ENCODE results near the gene HEXIM1.

Gene HEXIM1

GRCh38 chr17:45103269-45103795 is 44.9 kb upstream of the HEXIM1 start:
- no peak for DNase-seq (ENCODE audit: low read depth)
- no peak overlapping the region for H3K4me3 ChIP-seq (ENCODE audit: control insufficient read depth, low read depth, low read length)
- TF ChIP-seq CTCF (IDR thresholded peaks at IDR 0.05; ENCODE audit: control insufficient read depth, insufficient read depth, low read depth, low read length, missing control alignments) = no peak

- H3K4me3 ChIP-seq (ENCODE audit: control insufficient read depth, low read depth, low read length) = no peak overlapping the region
- no peak for TF ChIP-seq CTCF (IDR thresholded peaks at IDR 0.05; ENCODE audit: control insufficient read depth, insufficient read depth, low read depth, low read length, missing control alignments)
- DNase-seq (ENCODE audit: low read depth) = no peak
These were observed 44.2 kb upstream of the HEXIM1 start for GRCh38 chr17:45104029-45104428.

GRCh38 chr17:45104497-45104896 is 43.8 kb upstream of the HEXIM1 start:
- TF ChIP-seq CTCF (IDR thresholded peaks at IDR 0.05; ENCODE audit: control insufficient read depth, insufficient read depth, low read depth, low read length, missing control alignments) = no peak
- DNase-seq (ENCODE audit: low read depth) = no peak
- no peak overlapping the region for H3K4me3 ChIP-seq (ENCODE audit: control insufficient read depth, low read depth, low read length)

GRCh38 chr17:45104907-45105624 is 43.2 kb upstream of the HEXIM1 start:
- TF ChIP-seq CTCF (IDR thresholded peaks at IDR 0.05; ENCODE audit: control insufficient read depth, insufficient read depth, low read depth, low read length, missing control alignments) = peak; percentile 4
- H3K4me3 ChIP-seq (ENCODE audit: control insufficient read depth, low read depth, low read length) = no peak overlapping the region
- DNase-seq (ENCODE audit: low read depth) = no peak

GRCh38 chr17:45106096-45106495 is 42.2 kb upstream of the HEXIM1 start:
- H3K4me3 ChIP-seq (ENCODE audit: control insufficient read depth, low read depth, low read length) = no peak overlapping the region
- no peak for DNase-seq (ENCODE audit: low read depth)
- no peak for TF ChIP-seq CTCF (IDR thresholded peaks at IDR 0.05; ENCODE audit: control insufficient read depth, insufficient read depth, low read depth, low read length, missing control alignments)

GRCh38 chr17:45106582-45106981 is 41.7 kb upstream of the HEXIM1 start:
- no peak for DNase-seq (ENCODE audit: low read depth)
- no peak for TF ChIP-seq CTCF (IDR thresholded peaks at IDR 0.05; ENCODE audit: control insufficient read depth, insufficient read depth, low read depth, low read length, missing control alignments)
- no peak overlapping the region for H3K4me3 ChIP-seq (ENCODE audit: control insufficient read depth, low read depth, low read length)
